BLaER1 treated with 17β-estradiol and CSF1 and Interleukin-3, amounts not matched to agents 10 nM and 100 nM (cell line): ENCODE measurements around the gene PLXNB1.

Experiments
- H3K27ac ChIP-seq, 11 experiments: shearing (Covaris generic); formaldehyde crosslinking; 2 replicates each; pipeline ENCODE4 v1.8.1; 2022
- H3K27me3 ChIP-seq, 11 experiments: shearing (Covaris generic); formaldehyde crosslinking; 2 replicates each; pipeline ENCODE4 v1.8.1; 2022
- H3K36me3 ChIP-seq, 11 experiments: shearing (Covaris generic); formaldehyde crosslinking; 2 replicates each; pipeline ENCODE4 v1.8.1; 2022
- H3K4me1 ChIP-seq, 10 experiments: shearing (Covaris generic); formaldehyde crosslinking; 2 replicates each; pipeline ENCODE4 v1.8.1; 2022
- H3K4me2 ChIP-seq, 11 experiments: shearing (Covaris generic); formaldehyde crosslinking; 2 replicates each; pipeline ENCODE4 v1.8.1; 2022
- H3K4me3 ChIP-seq, 10 experiments: shearing (Covaris generic); formaldehyde crosslinking; 2 replicates each; pipeline ENCODE4 v1.8.1; 2022
- H3K9ac ChIP-seq, 11 experiments: shearing (Covaris generic); formaldehyde crosslinking; 2 replicates each; pipeline ENCODE4 v1.8.1; 2022
- H3K9me3 ChIP-seq, 11 experiments: shearing (Covaris generic); formaldehyde crosslinking; replicated peaks in 1 of 11; 2 replicates each; pipeline ENCODE4 v1.8.1; 2022
- H4K20me1 ChIP-seq, 11 experiments: shearing (Covaris generic); formaldehyde crosslinking; 2 replicates each; pipeline ENCODE4 v1.8.1; 2022
- Cebpa-rat ChIP-seq, 11 experiments: shearing (Covaris generic); IDR thresholded peaks; 2 replicates each; pipeline ENCODE4 v1.8.1; 2022

PLXNB1 gene

GRCh38 chr3:48415251-48415953 is 14.5 kb downstream of the PLXNB1 start:
- Histone ChIP-seq H3K36me3 (peaks cover 80 to 100% (median 98%) of the 10 kb centered on the region in 11 experiments), H3K4me3 (no peak overlapping the region), H3K4me1 (peaks cover 0 to 5% (median 0%) of the 10 kb centered on the region in 10 experiments; a peak in 1 of 20 replicates), H3K9ac (no peak overlapping the region), H3K27me3 (no peaks in the 10 kb centered on the region), H3K4me2 (no peak overlapping the region), H4K20me1 (peaks cover 0 to 84% (median 26%) of the 10 kb centered on the region in 11 experiments; a peak in 16 of 22 replicates), H3K9me3 (no peaks in the 10 kb centered on the region), H3K27ac (no peak overlapping the region)
- TF ChIP-seq Cebpa-rat (IDR thresholded peaks at IDR 0.05), result no peak

- no peak overlapping the region for H3K9ac ChIP-seq
- H3K4me1 ChIP-seq, result peaks cover 0 to 4% (median 0%) of the 10 kb centered on the region in 10 experiments; a peak in 1 of 20 replicates
- H4K20me1 ChIP-seq, result peaks cover 0 to 85% (median 24%) of the 10 kb centered on the region in 11 experiments; a peak in 16 of 22 replicates
- no peak overlapping the region for H3K4me3 ChIP-seq
- H3K9me3 ChIP-seq, result no peaks in the 10 kb centered on the region
- peaks cover 86 to 100% (median 100%) of the 10 kb centered on the region in 11 experiments for H3K36me3 ChIP-seq
- no peaks in the 10 kb centered on the region for H3K27me3 ChIP-seq
- no peak for TF ChIP-seq Cebpa-rat (IDR thresholded peaks at IDR 0.05)
- H3K4me2 ChIP-seq, result no peak overlapping the region
- H3K27ac ChIP-seq, result no peak overlapping the region
These were observed 15.3 kb downstream of the PLXNB1 start for GRCh38 chr3:48414376-48415250.

- Histone ChIP-seq H3K9ac (peak overlapping the region in 1 of 11 experiments; percentile 24; a peak in 2 of 22 replicates), H3K4me1 (no peaks in the 10 kb centered on the region; a peak in 1 of 20 replicates), H3K4me3 (no peak overlapping the region), H3K4me2 (no peak overlapping the region), H4K20me1 (peaks cover 0 to 75% (median 14%) of the 10 kb centered on the region in 11 experiments; a peak in 14 of 22 replicates), H3K27me3 (no peaks in the 10 kb centered on the region), H3K27ac (no peak overlapping the region), H3K36me3 (peaks cover 91 to 100% (median 100%) of the 10 kb centered on the region in 11 experiments), H3K9me3 (no peaks in the 10 kb centered on the region)
- TF ChIP-seq Cebpa-rat (IDR thresholded peaks at IDR 0.05), result no peak
These were observed 16.3 kb downstream of the PLXNB1 start for GRCh38 chr3:48413611-48414010.

- peaks cover 0 to 70% (median 11%) of the 10 kb centered on the region in 11 experiments; a peak in 13 of 22 replicates for H4K20me1 ChIP-seq
These were observed 16.8 kb downstream of the PLXNB1 start for GRCh38 chr3:48413086-48413485.

GRCh38 chr3:48412375-48413001 is 17.4 kb downstream of the PLXNB1 start:
- H3K36me3 ChIP-seq, result peaks cover 83 to 100% (median 100%) of the 10 kb centered on the region in 11 experiments
- H3K27me3 ChIP-seq, result no peaks in the 10 kb centered on the region
- H3K9ac ChIP-seq, result no peak overlapping the region
- H3K4me3 ChIP-seq, result no peak overlapping the region
- H3K4me1 ChIP-seq, result no peaks in the 10 kb centered on the region; a peak in 1 of 20 replicates
- H3K4me2 ChIP-seq, result no peak overlapping the region
- H3K9me3 ChIP-seq, result no peaks in the 10 kb centered on the region
- no peak overlapping the region for H3K27ac ChIP-seq
- TF ChIP-seq Cebpa-rat (IDR thresholded peaks at IDR 0.05), result no peak
- H4K20me1 ChIP-seq, result peaks cover 0 to 64% (median 11%) of the 10 kb centered on the region in 11 experiments; a peak in 11 of 22 replicates

More at GRCh38 chr3:48413086-48413485, 16.8 kb downstream of the PLXNB1 start:
- 0 out of 22 replicates have a peak overlapping the region, but pooled peaks of 1 of the 11 experiments have one; percentile 24 for H3K9ac ChIP-seq
- no peak overlapping the region for H3K4me2 ChIP-seq
- no peaks in the 10 kb centered on the region for H3K27me3 ChIP-seq
- no peak for TF ChIP-seq Cebpa-rat (IDR thresholded peaks at IDR 0.05)
- H3K9me3 ChIP-seq, result no peaks in the 10 kb centered on the region
- H3K36me3 ChIP-seq, result peaks cover 86 to 100% (median 100%) of the 10 kb centered on the region in 11 experiments
- no peak overlapping the region for H3K27ac ChIP-seq
- no peak overlapping the region for H3K4me3 ChIP-seq
- H3K4me1 ChIP-seq, result no peaks in the 10 kb centered on the region; a peak in 1 of 20 replicates

- TF ChIP-seq Cebpa-rat (IDR thresholded peaks at IDR 0.05), result no peak
These were observed 18.1 kb downstream of the PLXNB1 start for GRCh38 chr3:48411606-48412374.

GRCh38 chr3:48411041-48411588 is 18.8 kb downstream of the PLXNB1 start:
- TF ChIP-seq Cebpa-rat (IDR thresholded peaks at IDR 0.05), result no peak
- Histone ChIP-seq H3K27me3 (no peaks in the 10 kb centered on the region), H3K9ac (no peak overlapping the region; a peak in 1 of 22 replicates), H3K36me3 (peaks cover 79 to 100% (median 100%) of the 10 kb centered on the region in 11 experiments), H3K4me1 (no peaks in the 10 kb centered on the region; a peak in 1 of 20 replicates), H3K9me3 (no peaks in the 10 kb centered on the region), H3K4me3 (no peak overlapping the region), H3K27ac (no peak overlapping the region; a peak in 1 of 22 replicates), H4K20me1 (peaks cover 0 to 57% (median 1%) of the 10 kb centered on the region in 11 experiments; a peak in 9 of 22 replicates), H3K4me2 (no peak overlapping the region)

More at GRCh38 chr3:48411606-48412374, 18.1 kb downstream of the PLXNB1 start:
- Histone ChIP-seq H3K27ac (no peak overlapping the region; a peak in 1 of 22 replicates), H3K36me3 (peaks cover 85 to 100% (median 100%) of the 10 kb centered on the region in 11 experiments), H3K4me3 (no peak overlapping the region), H3K4me1 (no peaks in the 10 kb centered on the region; a peak in 1 of 20 replicates), H3K4me2 (no peak overlapping the region), H4K20me1 (peaks cover 0 to 59% (median 8%) of the 10 kb centered on the region in 11 experiments; a peak in 10 of 22 replicates), H3K9me3 (no peaks in the 10 kb centered on the region), H3K27me3 (no peaks in the 10 kb centered on the region), H3K9ac (no peak overlapping the region; a peak in 1 of 22 replicates)
